CD4-positive, alpha-beta T cell treated with Interleukin-17A for 4 hours (primary cell): ENCODE results near the gene FGF2.
A peak's percentile ranks its signal among the peaks of the same experiment; 100 is the strongest.
"Not testable (repeated sequence)": the region's sequence is repeated elsewhere in the genome, so short reads cannot be mapped to it uniquely, and the experiment has no call there.

Experiments used
- DNase-seq: peaks from one replicate; pipeline ENCODE4 v3.0.0-alpha.2; 2020; ENCODE audit warnings: mixed read lengths

The FGF2 gene

DNA sequence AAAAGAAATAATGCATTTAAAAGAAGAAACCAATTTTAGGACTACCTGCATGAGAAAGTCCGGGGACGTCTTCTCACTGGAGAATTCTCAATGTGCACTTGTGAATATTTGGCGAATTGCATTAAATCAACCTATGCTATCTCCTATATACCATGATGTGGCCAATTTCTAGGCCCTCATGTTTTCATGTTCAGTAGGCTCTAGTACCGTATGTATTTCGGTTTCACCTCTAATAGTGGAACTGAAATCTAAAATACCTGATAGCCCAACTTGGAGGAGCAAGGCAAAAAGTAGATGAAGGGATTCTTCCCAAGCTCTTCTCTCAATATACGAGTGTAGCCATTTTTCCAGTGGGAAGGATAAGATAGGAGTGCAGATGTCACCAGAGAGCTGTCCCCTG lies 11.4 kb upstream of the FGF2 start:
- no peak for DNase-seq

DNA sequence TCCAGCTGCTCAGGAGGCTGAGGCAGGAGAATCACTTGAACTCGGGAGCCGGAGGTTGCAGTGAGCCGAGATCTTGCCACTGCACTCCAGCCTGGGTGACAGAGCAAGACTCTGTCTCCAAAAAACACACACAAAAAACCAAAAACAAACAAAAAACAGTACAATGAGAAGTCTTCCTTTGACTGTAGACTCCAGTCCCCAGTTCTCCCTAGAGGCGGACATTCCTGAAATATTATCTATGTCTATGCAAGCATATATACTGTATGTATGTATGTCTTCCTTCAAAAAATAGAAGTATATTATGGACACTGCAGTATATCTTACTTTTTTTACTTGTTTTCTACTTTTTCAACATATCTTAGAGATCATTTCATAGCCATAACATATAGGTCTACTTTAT lies 10.2 kb upstream of the FGF2 start:
- DNase-seq: no peak

DNA sequence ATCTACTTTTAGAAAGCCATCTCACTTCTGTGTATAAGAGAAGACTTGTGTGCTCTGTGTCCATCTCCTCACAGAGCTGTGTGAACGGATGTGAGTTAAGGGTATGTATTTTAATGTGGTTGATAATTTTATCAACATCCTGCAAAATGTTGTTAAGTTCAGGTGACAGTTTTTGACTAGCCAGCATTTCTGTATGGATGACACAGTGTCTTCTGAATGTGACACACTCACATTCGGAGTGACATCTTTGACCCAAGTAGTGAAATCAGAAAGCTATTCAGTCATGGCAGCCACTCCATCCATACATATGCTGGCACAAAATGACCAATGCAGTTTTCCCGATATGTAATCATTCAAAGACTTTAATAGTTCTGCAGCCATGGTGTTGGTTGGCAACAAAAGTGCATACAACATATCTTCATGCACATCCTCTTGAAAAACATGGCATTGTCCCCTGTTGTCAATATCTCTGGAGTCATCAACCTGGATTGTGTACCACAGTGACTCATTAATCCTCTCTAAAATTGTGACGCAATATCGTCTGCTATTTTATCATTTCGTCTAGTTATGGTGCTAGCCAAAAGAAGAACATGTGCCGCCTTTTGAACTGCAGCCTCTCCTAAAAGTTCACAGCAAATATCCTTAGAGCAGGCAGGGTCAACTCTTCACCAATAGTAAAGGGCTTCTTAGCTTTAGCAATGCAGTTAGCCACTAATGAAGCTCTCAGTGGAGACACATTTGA lies 6.8 kb upstream of the FGF2 start:
- DNase-seq: no peak

DNA sequence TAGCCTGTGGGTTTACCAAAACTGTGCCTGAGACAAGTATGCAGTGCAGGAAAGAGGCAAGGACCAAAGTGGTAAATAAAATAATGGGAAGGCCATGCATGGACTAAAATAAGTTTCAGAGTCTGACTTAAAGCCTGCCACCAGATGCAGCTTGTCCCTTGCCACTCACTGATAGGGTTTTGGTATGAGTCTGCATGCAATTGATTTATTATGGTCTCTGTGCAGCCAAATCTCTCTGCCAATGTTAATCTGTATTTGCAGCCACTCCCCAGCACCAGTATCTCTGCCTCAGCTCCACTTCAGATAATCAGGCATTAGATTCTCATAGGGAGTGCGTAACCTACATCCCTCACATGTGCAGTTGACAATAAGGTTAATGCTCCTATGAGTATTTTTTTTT lies 5.5 kb upstream of the FGF2 start:
- no peak for DNase-seq

DNA sequence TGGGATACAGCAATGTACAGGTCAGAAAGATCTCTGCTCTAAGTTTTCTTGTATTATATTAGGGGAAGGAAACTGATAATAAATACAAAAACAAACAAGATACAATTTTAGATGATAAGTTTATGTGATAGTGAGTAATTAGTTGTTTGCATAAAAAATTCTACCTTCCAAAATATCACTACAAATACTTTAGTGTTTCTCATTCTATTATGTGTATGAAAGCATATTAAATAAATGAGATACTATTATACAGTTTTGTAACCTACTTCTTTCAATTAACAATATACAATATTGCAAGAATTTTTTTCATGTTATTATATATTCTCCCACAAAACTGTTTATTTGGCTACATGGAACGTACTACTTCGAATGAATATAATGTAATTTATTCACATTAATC lies 4.2 kb upstream of the FGF2 start:
- no peak for DNase-seq

DNA sequence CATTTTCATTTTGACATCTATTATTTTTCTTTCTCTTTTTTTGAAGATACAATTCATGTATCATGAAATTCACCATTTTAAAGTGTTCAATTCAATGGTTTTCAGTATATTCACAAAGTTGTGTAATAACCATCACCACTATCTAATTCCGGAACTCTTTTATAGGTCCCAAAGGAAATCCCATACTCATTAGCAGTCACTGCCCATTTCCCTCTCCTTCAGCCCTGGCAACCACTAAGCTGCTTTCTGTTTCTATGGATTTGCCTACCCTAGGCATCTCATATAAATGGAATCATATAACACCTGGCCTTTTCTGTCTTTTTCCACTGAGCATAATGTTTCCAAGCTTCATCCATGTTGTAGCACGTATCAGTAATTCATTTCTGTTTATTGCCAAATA lies 3.2 kb upstream of the FGF2 start:
- no peak for DNase-seq

DNA sequence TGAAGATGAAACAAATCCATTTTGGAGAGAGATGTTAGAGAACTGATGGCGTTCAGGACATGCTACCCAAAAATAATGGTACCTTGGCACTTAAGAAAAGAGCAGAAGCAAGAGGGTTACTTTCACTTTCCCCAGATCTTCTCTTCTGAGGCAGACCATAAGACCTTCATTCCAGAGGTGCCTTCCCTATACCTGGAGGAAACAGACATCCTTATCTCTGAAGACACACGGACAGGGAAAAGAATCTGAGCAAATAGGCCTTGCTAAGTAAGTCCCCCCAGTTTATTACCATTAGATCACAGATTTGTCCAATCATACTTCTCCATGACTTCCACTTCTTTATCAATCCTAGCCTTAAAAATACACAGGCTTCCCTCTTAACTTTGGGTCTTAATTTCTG lies 2.0 kb upstream of the FGF2 start:
- DNase-seq: no peak

DNA sequence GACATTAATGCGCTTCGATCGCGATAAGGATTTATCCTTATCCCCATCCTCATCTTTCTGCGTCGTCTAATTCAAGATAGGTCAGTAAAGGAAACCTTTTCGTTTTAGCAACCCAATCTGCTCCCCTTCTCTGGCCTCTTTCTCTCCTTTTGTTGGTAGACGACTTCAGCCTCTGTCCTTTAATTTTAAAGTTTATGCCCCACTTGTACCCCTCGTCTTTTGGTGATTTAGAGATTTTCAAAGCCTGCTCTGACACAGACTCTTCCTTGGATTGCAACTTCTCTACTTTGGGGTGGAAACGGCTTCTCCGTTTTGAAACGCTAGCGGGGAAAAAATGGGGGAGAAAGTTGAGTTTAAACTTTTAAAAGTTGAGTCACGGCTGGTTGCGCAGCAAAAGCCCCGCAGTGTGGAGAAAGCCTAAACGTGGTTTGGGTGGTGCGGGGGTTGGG lies 528 bp upstream of the FGF2 start:
- DNase-seq: no peak

DNA sequence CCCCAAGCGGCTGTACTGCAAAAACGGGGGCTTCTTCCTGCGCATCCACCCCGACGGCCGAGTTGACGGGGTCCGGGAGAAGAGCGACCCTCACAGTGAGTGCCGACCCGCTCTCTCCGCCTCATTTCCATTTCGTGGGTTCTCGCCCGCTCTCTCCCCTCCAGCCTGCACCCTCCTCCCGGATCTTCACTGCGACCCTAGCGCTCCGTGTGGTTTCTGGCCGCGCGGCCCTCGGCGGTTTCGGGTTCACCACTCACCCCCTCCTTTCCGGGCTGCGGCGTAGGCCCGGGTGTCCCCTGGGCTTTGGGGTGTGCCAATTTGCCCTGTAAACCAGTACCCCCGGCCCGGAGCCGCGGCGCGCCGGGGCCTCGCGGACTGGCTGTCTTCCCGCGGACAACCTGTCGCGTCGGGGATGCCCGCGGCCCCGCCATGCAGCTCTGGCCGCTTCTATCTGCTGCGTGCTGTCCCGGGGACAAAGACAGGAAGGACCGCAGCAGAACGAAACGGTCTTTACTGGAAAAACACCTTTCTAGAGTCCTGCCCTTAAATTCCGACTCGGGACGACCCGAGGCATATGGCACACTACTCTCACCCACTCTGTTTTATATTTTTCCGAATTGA lies 737 bp downstream of the FGF2 start:
- DNase-seq: peak; percentile 4

DNA sequence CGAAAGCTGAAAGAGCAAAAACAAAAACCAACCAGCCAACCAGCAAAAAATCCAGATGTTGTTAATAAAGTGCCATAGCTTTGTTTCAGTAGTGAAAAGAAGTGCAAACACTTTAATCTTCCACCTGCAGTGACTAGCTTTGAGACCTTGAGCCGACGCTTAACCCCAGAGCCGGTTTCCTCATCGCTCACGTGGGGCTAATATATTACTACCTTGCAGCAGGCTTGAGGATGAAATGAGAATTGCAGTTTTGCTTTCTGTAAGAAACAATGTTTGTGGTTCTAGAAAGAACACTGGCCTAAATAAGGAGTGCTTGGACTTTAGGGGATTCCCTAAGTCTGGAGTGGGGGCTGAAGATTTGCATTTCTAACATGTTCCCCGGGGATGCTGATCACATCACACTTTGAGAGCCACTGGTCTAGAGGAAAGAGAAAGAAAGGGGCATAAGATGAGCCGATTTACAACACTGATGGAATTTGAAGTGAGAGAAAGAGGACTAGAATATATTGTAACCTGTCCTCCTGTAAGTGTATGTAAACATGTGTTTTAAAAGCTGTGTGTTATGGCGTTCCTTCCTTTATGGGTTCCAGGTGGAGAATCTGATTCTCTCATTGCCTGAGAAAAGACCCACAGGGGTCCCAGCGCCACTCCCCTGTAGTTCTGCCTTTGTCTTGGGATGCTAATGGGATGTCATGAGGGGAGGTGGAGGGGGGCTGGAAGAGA lies 1.4 kb downstream of the FGF2 start:
- peak; percentile 21 for DNase-seq

DNA sequence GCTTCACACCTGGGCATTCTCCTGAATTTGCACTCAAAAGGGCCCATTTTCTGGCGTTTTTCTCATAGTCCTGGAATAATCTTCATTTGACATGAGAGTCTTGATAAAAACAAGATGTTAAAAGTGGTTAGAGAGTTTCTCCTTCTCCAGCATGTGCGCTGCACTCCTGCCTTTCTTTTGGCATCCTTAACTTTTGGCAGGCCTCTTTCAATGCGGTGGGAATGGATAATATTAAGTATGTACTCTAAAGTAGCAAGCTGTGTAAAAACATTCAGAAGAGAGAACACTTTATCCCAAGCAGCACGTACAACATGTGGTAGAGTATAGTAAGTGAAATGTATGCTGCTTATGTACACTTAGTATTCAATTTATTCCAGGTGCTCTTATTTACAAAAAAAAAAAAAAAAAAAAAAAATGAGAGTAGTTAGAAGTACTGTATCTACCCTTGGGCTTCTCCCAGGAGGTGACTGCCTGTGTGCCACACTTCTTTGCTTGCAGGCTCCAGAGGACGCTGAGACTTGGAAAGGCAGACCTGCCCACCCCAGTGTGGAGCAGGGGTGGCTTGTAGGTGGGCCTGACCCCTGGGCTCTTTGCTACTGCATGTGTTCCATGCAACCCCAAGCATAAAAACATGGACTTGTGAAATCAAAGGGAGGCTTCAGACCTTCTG lies 3.9 kb downstream of the FGF2 start:
- no peak for DNase-seq

DNA sequence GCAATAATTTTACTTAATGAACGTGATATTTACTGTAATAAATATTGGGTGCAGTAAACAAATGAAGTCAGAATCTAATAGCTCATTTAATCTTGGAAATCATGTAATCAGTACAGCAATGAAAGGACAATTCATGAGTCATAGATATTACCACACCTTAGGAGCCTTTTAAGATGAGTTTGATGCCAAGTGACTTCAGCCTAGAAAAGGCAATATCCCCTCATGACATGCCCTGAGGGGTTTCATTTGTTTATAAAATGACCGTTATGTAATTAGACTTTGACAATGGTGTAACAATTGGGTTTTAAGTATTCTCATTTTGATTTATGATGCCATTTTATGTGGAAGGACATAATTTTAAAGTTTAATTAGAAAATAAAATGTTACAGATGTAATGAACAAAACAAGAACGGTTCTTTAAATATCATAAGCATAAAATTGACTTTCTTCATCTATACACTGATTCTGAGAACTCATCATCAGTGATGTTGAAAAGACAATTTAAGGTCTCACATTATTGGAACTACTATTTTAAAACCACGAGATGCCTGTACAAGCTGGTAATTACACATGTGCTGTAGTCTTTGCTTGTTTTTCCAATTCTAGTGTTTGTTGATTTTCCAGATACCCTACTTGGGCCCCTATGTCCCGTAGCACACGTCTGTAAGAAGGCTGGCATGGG lies 5.0 kb downstream of the FGF2 start:
- DNase-seq: no peak

DNA sequence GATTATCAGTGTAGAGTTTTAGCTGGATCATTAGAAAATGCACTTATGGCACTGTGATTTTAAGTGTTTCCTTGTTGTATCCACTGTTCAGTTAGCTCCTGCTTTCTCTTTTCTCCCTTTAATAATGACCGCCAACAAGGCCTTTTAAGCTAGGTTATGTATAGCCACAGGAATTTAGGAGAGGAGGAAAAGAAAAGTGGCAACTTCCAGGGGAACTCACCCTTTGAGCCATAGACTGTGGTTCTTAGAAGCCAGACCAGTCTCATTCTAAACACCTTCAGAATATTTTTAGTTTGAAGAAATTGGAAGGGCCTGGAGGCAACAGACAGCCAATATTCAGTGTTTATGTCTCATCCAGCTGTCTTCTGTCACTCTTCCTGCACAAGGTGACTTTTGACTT lies 6.1 kb downstream of the FGF2 start:
- no peak for DNase-seq

DNA sequence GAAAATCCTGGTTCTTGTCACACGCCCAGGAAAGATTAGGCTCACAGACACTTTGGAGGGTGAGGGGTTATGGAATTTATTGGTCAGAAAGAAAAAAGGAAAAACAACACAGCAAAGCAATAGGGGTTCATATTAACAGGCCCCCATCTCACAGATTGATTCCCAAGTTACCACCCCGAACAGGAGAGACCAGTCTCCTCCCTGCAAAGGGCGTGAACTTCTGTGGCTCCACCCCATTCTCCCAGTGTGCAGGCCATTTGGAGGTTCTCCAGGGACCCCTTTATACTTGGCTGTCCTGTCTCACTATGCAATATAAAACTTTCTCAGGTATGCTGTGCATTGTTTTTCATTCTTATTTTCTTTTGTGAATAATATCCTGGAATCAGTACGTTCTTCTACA lies 7.4 kb downstream of the FGF2 start:
- no peak for DNase-seq

DNA sequence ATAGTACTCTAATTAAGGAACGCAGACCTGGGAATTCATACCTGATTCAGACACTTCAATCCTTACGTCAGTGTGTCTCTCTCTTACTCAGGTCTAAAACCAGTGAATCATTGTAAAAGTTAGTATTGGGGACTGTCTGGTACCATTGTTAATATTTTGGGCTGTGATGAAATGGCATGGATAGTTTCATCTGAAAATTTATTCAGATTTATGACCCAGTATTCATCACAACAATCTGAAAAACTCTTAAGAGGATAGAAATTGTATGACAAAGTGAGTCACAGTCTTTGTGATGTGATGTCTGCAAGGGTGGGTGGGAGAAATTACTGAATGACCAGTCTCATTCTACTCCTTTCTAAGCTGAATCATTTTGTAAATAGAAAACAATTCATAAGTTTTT lies 10.3 kb downstream of the FGF2 start:
- DNase-seq: no peak

DNA sequence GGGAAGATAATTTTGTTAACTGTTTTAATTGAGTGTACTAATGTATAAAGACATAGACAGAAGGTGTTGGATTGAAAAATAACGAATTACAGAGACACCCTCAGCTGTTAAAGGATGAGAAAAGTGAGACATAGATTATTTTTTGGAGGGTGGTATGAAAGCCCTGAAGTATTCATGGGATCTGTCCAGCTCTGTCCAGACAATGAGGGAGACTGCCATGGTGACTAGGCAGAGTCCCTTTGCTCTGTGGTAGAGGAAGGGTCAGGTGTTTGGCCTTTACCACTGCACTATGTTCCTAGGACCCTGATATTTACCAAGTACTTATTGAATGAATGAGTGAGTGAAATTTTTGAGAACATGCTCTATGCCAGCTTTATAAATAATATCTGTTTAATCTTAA lies 11.4 kb downstream of the FGF2 start:
- DNase-seq: no peak

DNA sequence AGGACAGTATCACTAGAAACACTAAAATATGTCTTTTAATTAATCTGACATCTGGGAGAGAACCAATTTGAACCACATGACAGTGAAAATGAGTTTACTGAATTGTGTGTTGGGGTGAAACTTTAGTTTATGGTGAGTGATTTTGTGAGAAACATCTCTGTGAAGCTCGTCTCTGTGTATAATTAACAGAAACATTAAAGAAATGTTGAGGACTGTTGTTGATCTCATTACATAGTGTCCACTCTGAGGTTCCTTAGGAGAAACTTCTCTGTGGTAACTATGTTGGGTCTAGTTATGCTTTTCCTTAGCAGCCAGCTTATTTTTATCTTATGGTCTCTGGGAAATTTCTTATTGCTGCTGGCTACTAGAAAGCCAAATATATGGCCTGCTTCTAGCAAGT lies 15.8 kb downstream of the FGF2 start:
- no peak for DNase-seq

DNA sequence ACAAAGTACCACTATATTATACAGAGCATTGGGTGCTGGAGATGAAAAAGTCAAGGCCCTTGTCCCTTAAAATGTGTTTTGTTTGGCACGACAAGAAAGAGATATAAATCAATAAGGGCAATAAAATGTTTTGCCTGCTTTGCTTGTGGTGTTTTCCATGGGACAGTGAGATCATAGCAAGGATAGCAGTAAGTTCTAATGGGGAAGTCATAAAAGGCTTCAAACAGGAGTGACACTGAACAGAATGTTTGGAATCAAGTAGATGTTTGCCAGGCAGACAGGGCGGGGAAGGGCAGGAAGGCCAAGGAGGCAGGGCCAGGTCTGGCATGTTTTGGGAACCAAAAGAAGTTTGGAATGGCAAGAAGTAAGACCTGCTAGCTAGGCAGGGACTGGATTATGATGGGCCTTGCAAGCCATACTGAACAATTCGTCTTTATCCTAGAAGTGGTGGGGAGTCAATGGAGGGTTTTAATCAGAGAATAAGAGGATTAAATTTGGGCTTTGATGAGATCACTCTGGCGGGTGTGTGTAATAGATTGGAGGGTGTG lies 16.4 kb downstream of the FGF2 start:
- no peak for DNase-seq

DNA sequence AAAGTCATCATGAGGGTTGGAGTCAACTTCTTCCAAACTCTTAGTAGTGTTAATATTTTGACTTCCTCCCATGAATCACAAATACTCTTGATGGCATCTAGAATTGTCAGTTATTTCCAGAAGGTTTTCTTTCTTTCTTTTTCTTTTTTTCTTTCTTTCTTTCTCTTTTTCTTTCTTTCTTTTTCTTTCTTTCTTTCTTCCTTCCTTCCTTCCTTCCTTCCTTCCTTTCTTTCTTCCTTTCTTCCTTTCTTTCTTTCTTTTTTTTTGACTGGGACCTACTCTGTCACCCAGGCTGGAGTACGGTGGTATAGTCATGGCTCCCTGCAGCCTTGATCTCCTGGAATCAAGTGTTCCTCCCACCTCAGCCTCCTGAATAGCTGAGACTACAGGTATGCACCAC lies 17.8 kb downstream of the FGF2 start:
- not testable (repeated sequence) for DNase-seq

DNA sequence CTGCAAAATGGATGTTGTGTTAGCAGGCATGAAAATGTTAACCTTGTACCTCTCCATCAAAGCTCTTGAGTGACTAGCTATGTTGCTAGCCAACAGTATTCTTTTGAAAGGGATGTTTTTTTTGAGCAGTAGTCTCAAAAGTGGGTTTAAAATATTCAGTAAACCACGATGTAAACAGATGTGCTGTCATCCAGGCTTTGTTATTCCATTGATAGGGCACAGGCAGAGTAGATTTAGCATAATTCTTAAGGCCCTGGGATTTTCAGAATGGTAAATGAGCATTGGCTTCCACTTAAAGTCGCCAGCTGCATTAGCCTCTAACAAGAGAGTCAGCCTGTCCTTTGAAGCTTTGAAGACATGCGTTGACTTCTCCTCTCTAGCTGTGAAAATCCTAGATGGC lies 18.4 kb downstream of the FGF2 start:
- DNase-seq: no peak

DNA sequence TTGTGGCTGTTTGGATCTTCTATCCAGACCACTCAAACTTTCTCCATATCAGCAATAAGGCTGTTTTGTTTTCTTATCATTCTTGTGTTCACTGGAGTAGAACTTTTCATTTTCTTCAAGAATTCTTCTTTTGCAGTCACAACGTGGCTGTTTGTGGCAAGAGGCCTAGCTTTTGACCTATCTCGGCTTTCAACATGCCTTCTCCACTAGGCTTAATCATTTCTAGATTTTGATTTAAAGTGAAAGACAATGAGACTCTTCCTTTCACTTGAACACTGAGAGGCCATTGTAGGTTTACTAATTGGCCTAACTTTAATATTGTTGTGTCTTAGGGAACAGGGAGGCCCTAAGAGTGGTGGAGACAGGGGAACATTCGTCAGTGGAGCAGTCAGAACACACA lies 19.1 kb downstream of the FGF2 start:
- DNase-seq: no peak

DNA sequence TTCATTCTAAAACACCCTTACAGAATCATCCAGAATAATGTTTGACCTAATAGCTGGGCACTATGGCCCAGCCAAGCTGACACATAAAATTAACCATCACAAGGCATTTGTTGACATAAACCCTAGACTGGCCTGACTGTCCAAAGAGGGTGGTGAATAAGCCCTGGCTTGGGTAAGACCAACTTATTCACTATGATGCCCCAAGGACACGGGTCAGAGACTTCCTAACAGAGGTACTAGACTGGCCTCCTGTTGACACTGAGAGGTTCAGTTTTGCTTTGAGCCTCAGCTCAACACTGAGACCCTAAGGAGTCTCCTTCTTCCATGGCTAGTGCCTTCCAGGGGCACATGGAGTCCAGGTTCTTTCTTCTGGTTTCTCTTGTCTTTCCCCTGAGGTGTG lies 21.3 kb downstream of the FGF2 start:
- DNase-seq: no peak

DNA sequence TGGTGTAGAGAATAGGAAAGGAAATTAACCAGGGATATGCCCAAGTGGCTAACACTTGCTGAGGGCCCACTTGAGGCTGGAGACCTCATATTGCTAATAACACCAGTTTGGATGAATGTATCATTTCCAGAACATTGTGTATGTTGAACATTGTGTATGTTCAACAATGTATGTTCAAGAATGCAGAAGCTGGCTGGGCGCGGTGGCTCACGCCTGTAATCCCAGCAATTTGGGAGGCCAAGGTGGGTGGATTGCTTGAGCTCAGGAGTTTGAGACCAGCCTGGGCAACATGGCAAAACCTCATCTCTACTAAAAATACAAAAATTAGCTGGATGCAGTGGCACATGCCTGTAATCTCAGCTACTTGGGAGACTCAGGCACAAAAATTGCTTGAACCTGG lies 23.2 kb downstream of the FGF2 start:
- DNase-seq: not testable (repeated sequence)
